HG02943 (cell line): ENCODE data around the gene AGAP1.

Experiments
- ATAC-seq: cut with Tn5 transposase; IDR thresholded peaks from one replicate; pipeline ENCODE4 v1.9.1; 2021; ENCODE audit warnings: mild to moderate bottlenecking, low read depth, moderate library complexity; ENCODE audit not compliant: unreplicated experiment

The AGAP1 gene

GRCh38 chr2:235876099-235876679 lies 382.3 kb downstream of the AGAP1 start:
- no peak for ATAC-seq

- ATAC-seq = no peak
Measured at GRCh38 chr2:235877275-235877802, 383.5 kb downstream of the AGAP1 start.

- ATAC-seq = no peak
Measured at GRCh38 chr2:235879116-235879515, 385.3 kb downstream of the AGAP1 start.

GRCh38 chr2:235883675-235884074 lies 389.8 kb downstream of the AGAP1 start:
- no peak for ATAC-seq

GRCh38 chr2:235889302-235889630 lies 395.4 kb downstream of the AGAP1 start:
- no peak for ATAC-seq

- no peak for ATAC-seq
Measured at GRCh38 chr2:235893129-235893698, 399.4 kb downstream of the AGAP1 start.

GRCh38 chr2:235894839-235895238 lies 401.0 kb downstream of the AGAP1 start:
- ATAC-seq = no peak

- ATAC-seq = no peak
Measured at GRCh38 chr2:235896061-235896460, 402.2 kb downstream of the AGAP1 start.

GRCh38 chr2:235897992-235898391 lies 404.1 kb downstream of the AGAP1 start:
- ATAC-seq = no peak

- no peak for ATAC-seq
Measured at GRCh38 chr2:235898766-235899165, 404.9 kb downstream of the AGAP1 start.

- ATAC-seq = no peak
Measured at GRCh38 chr2:235900631-235901030, 406.8 kb downstream of the AGAP1 start.

GRCh38 chr2:235901243-235901642 lies 407.4 kb downstream of the AGAP1 start:
- no peak for ATAC-seq

GRCh38 chr2:235903782-235904584 lies 410.1 kb downstream of the AGAP1 start:
- no peak for ATAC-seq

- no peak for ATAC-seq
Measured at GRCh38 chr2:235904585-235904931, 410.7 kb downstream of the AGAP1 start.

- peak; percentile 92 for ATAC-seq
Measured at GRCh38 chr2:235908826-235909225, 415.0 kb downstream of the AGAP1 start.

GRCh38 chr2:235909358-235909757 lies 415.5 kb downstream of the AGAP1 start:
- no peak for ATAC-seq

- no peak for ATAC-seq
Measured at GRCh38 chr2:235910067-235910466, 416.2 kb downstream of the AGAP1 start.

- no peak for ATAC-seq
Measured at GRCh38 chr2:235911125-235911524, 417.3 kb downstream of the AGAP1 start.

- ATAC-seq = no peak
Measured at GRCh38 chr2:235911633-235912233, 417.9 kb downstream of the AGAP1 start.

GRCh38 chr2:235914756-235915155 lies 420.9 kb downstream of the AGAP1 start:
- ATAC-seq = no peak

GRCh38 chr2:235917506-235917905 lies 423.7 kb downstream of the AGAP1 start:
- ATAC-seq = no peak
